ENCODE data around the gene OSBPL3.

DNA sequence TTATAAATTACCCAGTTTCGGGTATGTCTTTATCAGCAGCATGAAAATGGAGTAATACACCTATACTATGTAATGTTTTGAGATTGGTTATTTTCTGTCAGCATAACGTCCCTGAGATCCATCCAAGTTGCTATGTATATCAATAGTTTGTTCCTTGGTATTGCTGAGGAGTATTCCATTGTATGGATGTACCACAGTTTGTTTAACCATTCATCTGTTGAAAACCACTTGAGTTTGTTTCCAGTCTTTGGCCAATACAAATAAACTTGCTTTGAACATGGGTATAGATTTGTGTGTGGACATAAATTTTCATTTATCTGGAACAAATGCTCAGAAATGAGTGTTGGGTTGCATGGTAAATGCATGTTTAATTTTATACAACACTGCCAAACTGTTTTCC, 119.4 kb downstream of the OSBPL3 start:
- TF ChIP-seq, protein P1, sequence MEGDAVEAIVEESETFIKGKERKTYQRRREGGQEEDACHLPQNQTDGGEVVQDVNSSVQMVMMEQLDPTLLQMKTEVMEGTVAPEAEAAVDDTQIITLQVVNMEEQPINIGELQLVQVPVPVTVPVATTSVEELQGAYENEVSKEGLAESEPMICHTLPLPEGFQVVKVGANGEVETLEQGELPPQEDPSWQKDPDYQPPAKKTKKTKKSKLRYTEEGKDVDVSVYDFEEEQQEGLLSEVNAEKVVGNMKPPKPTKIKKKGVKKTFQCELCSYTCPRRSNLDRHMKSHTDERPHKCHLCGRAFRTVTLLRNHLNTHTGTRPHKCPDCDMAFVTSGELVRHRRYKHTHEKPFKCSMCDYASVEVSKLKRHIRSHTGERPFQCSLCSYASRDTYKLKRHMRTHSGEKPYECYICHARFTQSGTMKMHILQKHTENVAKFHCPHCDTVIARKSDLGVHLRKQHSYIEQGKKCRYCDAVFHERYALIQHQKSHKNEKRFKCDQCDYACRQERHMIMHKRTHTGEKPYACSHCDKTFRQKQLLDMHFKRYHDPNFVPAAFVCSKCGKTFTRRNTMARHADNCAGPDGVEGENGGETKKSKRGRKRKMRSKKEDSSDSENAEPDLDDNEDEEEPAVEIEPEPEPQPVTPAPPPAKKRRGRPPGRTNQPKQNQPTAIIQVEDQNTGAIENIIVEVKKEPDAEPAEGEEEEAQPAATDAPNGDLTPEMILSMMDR (IDR thresholded peaks at IDR 0.05), result no peak
- no peak for TF ChIP-seq POLR2A (IDR thresholded peaks at IDR 0.05)
- TF ChIP-seq POLR2AphosphoS5 (IDR thresholded peaks at IDR 0.05), result no peak
- TF ChIP-seq EP300 (IDR thresholded peaks at IDR 0.05), result no peak
